H9 (cell line): ENCODE measurements around the gene UMAD1. TPM values are rescaled to one million over a fixed set of nuclear protein-coding genes. Genes with fewer than 3 reads are reported as not detected.

Experiments
- DNase-seq: peaks from one replicate; pipeline ENCODE4 v3.0.0-alpha.2; 2017
- H2AFZ ChIP-seq: one replicate; pipeline ENCODE4 v1.6.1; 2013; ENCODE audit warnings: mild to moderate bottlenecking, low read length, control low read depth, moderate library complexity
- H2AK5ac ChIP-seq: 2 replicates; pipeline ENCODE4 v1.6.1; 2013; ENCODE audit warnings: low read length, control low read depth, mixed read lengths; ENCODE audit not compliant: insufficient read length
- H2BK120ac ChIP-seq: one replicate; pipeline ENCODE4 v1.6.1; 2013; ENCODE audit warnings: low read depth, mild to moderate bottlenecking, low read length, control low read depth, inconsistent platforms; ENCODE audit not compliant: poor library complexity, severe bottlenecking
- H2BK12ac ChIP-seq: 2 replicates; pipeline ENCODE4 v1.6.1; 2013; ENCODE audit warnings: low read length, control low read depth, mixed read lengths, low read depth; ENCODE audit not compliant: insufficient read length
- H2BK15ac ChIP-seq: 2 replicates; pipeline ENCODE4 v1.6.1; 2013; ENCODE audit warnings: low read depth, low read length, control low read depth
- H2BK20ac ChIP-seq: one replicate; pipeline ENCODE4 v1.6.1; 2013; ENCODE audit warnings: low read depth, mild to moderate bottlenecking, low read length, control low read depth, inconsistent platforms; ENCODE audit not compliant: poor library complexity, severe bottlenecking
- H2BK5ac ChIP-seq: 2 replicates; pipeline ENCODE4 v1.6.1; 2013; ENCODE audit warnings: low read length, control low read depth, mixed read lengths; ENCODE audit not compliant: insufficient read length
- H3K14ac ChIP-seq: 2 replicates; pipeline ENCODE4 v1.6.1; 2013; ENCODE audit warnings: low read length, control low read depth; ENCODE audit not compliant: insufficient read depth
- H3K18ac ChIP-seq: 2 replicates; pipeline ENCODE4 v1.6.1; 2013; ENCODE audit warnings: low read depth, mild to moderate bottlenecking, mixed read lengths, low read length, control low read depth; ENCODE audit not compliant: insufficient read length
- H3K23ac ChIP-seq: 2 replicates; pipeline ENCODE4 v1.6.1; 2013; ENCODE audit warnings: low read length, control low read depth, mixed read lengths, low read depth; ENCODE audit not compliant: insufficient read length
- H3K23me2 ChIP-seq: 2 replicates; pipeline ENCODE4 v1.6.1; 2013; ENCODE audit warnings: low read depth, mild to moderate bottlenecking, mixed read lengths, low read length, control low read depth; ENCODE audit not compliant: insufficient read length, poor library complexity, severe bottlenecking
- H3K27ac ChIP-seq: 2 replicates; pipeline ENCODE4 v1.5.1; 2013; ENCODE audit warnings: low read length, control low read depth, mixed read lengths, low read depth; ENCODE audit not compliant: insufficient read length
- H3K27me3 ChIP-seq: 2 replicates; pipeline ENCODE4 v1.6.1; 2013; ENCODE audit warnings: low read length, control low read depth, inconsistent platforms; ENCODE audit not compliant: insufficient read depth
- H3K4ac ChIP-seq: 2 replicates; pipeline ENCODE4 v1.6.1; 2013; ENCODE audit warnings: low read depth, mild to moderate bottlenecking, control low read depth, inconsistent platforms, low read length, moderate library complexity
- H3K4me1 ChIP-seq: 2 replicates; pipeline ENCODE4 v1.6.1; 2013; ENCODE audit warnings: low read length, control low read depth, inconsistent platforms; ENCODE audit not compliant: insufficient read depth
- H3K4me2 ChIP-seq: 2 replicates; pipeline ENCODE4 v1.6.1; 2013; ENCODE audit warnings: low read length, control low read depth, mixed read lengths; ENCODE audit not compliant: insufficient read length, insufficient read depth
- H3K56ac ChIP-seq: 2 replicates; pipeline ENCODE4 v1.6.1; 2013; ENCODE audit warnings: low read depth, mild to moderate bottlenecking, mixed read lengths, low read length, control low read depth; ENCODE audit not compliant: insufficient read length
- H3K79me1 ChIP-seq: 2 replicates; pipeline ENCODE4 v1.6.1; 2013; ENCODE audit warnings: low read depth, mild to moderate bottlenecking, moderate library complexity, low read length, control low read depth, inconsistent platforms; ENCODE audit not compliant: insufficient read depth, poor library complexity, severe bottlenecking
- H3K79me2 ChIP-seq: 2 replicates; pipeline ENCODE4 v1.6.1; 2013; ENCODE audit warnings: low read length, control low read depth, inconsistent platforms; ENCODE audit not compliant: insufficient read depth
- H3K9ac ChIP-seq: 2 replicates; pipeline ENCODE4 v1.6.1; 2013; ENCODE audit warnings: low read length, control low read depth, mixed read lengths; ENCODE audit not compliant: insufficient read length; ENCODE audit errors: extremely low read depth
- H3K9me3 ChIP-seq: one replicate; pipeline ENCODE4 v1.6.1; 2013; ENCODE audit warnings: low read depth, low read length, inconsistent platforms; ENCODE audit not compliant: control insufficient read depth
- H3T11ph ChIP-seq: one replicate; pipeline ENCODE4 v1.6.1; 2013; ENCODE audit warnings: mild to moderate bottlenecking, low read length, control low read depth, inconsistent platforms
- H4K20me1 ChIP-seq: one replicate; pipeline ENCODE4 v1.6.1; 2013; ENCODE audit not compliant: control insufficient read depth, insufficient read length, insufficient read depth
- H4K5ac ChIP-seq: 2 replicates; pipeline ENCODE4 v1.6.1; 2013; ENCODE audit warnings: low read depth, mild to moderate bottlenecking, mixed read lengths, low read length, control low read depth; ENCODE audit not compliant: insufficient read length
- H4K8ac ChIP-seq: replicated peaks from 2 replicates; pipeline ENCODE4 v1.6.1; 2013; ENCODE audit warnings: low read length, control low read depth, mixed read lengths, low read depth; ENCODE audit not compliant: insufficient read length
- H4K91ac ChIP-seq: 2 replicates; pipeline ENCODE4 v1.6.1; 2013; ENCODE audit warnings: low read depth, mild to moderate bottlenecking, moderate library complexity, mixed read lengths, low read length, control low read depth; ENCODE audit not compliant: insufficient read length
- H3K27ac Mint-ChIP-seq, 3 experiments: 2 replicates in 2 of 3; 3 replicates in 1 of 3; pipeline ENCODE4 v1.8.0; 2020 to 2021; ENCODE audit warnings: mixed read lengths in 3 of 3, mild to moderate bottlenecking in 1 of 3, moderate library complexity in 1 of 3
- H3K27me3 Mint-ChIP-seq: 2 replicates; pipeline ENCODE4 v1.8.0; 2021; ENCODE audit warnings: low read depth, mild to moderate bottlenecking, moderate library complexity, mixed read lengths
- H3K36me3 Mint-ChIP-seq, 3 experiments: 2 replicates in 2 of 3; 3 replicates in 1 of 3; pipeline ENCODE4 v1.8.0; 2020 to 2021; ENCODE audit warnings: low read depth in 3 of 3, mixed read lengths in 3 of 3; ENCODE audit not compliant: insufficient read depth in 1 of 3
- H3K4me1 Mint-ChIP-seq, 2 experiments: 2 replicates each; pipeline ENCODE4 v1.8.0; 2020; ENCODE audit warnings: mixed read lengths in 2 of 2
- H3K4me3 Mint-ChIP-seq, 2 experiments: 2 replicates in 1 of 2; 3 replicates in 1 of 2; pipeline ENCODE4 v1.8.0; 2020 to 2021; ENCODE audit warnings: mild to moderate bottlenecking in 2 of 2, mixed read lengths in 2 of 2, moderate library complexity in 1 of 2
- H3K9me3 Mint-ChIP-seq, 2 experiments: 2 replicates in 1 of 2; 3 replicates in 1 of 2; pipeline ENCODE4 v1.8.0; 2020; ENCODE audit warnings: mild to moderate bottlenecking in 2 of 2, mixed read lengths in 2 of 2, moderate library complexity in 1 of 2
- CTCF ChIP-seq: fragments of 200-600 bp; sonication (generic); conservative IDR thresholded peaks from 3 replicates; pipeline ENCODE4 v1.8.0; 2021; ENCODE audit warnings: antibody characterized with exemption, mild to moderate bottlenecking
- WGBS: extraction: QIAGEN DNeasy Blood & Tissue Kit; methylation state at CpG from one replicate; pipeline ENCODE4 v1.1.7; 2013; ENCODE audit warnings: missing lambda C conversion rate, low lambda C conversion rate, mixed read lengths; ENCODE audit not compliant: insufficient read length; ENCODE audit errors: extremely low coverage; 5-methylcytosine and 5-hydroxymethylcytosine counted together
- total RNA-seq: library from RNA; stranded (reverse); gene quantifications from 2 replicates; pipeline ENCODE4 v1.2.1, GENCODE V29; 2021

UMAD1 gene
- total RNA-seq, 1 experiment from 2014 or later: 8.9 TPM

- H3K9ac ChIP-seq: no peak overlapping the region
- no peaks in the 10 kb centered on the region for H3K27me3 Mint-ChIP-seq
- peaks cover 0 to 4% of the 10 kb centered on the region in 2 experiments; a peak in 1 of 5 replicates for H3K9me3 Mint-ChIP-seq
- H2BK5ac ChIP-seq: no peak overlapping the region
- no peak overlapping the region for H2AFZ ChIP-seq
- H3K23me2 ChIP-seq: no peaks in the 10 kb centered on the region
- H3K56ac ChIP-seq: no peak overlapping the region
- no peak overlapping the region for H3T11ph ChIP-seq
- no peaks in the 10 kb centered on the region for H3K79me1 ChIP-seq
- no peak overlapping the region for H4K5ac ChIP-seq
- no peak overlapping the region for H2AK5ac ChIP-seq
- peaks cover 2% of the 10 kb centered on the region; the same call in 1 of the 2 replicates for H3K4me1 ChIP-seq
- no peak overlapping the region for H3K14ac ChIP-seq
- no peak overlapping the region for H3K23ac ChIP-seq
- H3K27me3 ChIP-seq: no peaks in the 10 kb centered on the region
- no peak overlapping the region for H2BK20ac ChIP-seq
- peaks cover 0 to 5% (median 0%) of the 10 kb centered on the region in 3 experiments; a peak in 2 of 7 replicates for H3K36me3 Mint-ChIP-seq
- DNase-seq: no peak
- H2BK12ac ChIP-seq: no peak overlapping the region
- no peak overlapping the region for H3K27ac ChIP-seq
- no peaks in the 10 kb centered on the region for H4K20me1 ChIP-seq
- H3K4me3 Mint-ChIP-seq: no peak overlapping the region
- H2BK120ac ChIP-seq: no peak overlapping the region
- H2BK15ac ChIP-seq: no peak overlapping the region
- no CpG with 5 or more reads among the region's 1 CpG for WGBS
- no peak overlapping the region for H3K4ac ChIP-seq
- H4K91ac ChIP-seq: no peak overlapping the region
- no peak overlapping the region for H4K8ac ChIP-seq
- H3K18ac ChIP-seq: no peak overlapping the region
- H3K4me1 Mint-ChIP-seq: peaks cover 12 to 16% of the 10 kb centered on the region in 2 experiments
- no peaks in the 10 kb centered on the region for H3K79me2 ChIP-seq
- no peak for TF ChIP-seq CTCF
- no peaks in the 10 kb centered on the region for H3K9me3 ChIP-seq
- no peak overlapping the region for H3K27ac Mint-ChIP-seq
- no peak overlapping the region for H3K4me2 ChIP-seq
Measured at GRCh38 chr7:7870555-7870954, 230.0 kb downstream of the UMAD1 start.
